Glomerular visceral epithelial cell (primary cell): Measurements from ENCODE around the gene CBX4.

Source experiments
- DNase-seq: peaks from one replicate; pipeline ENCODE4 v3.0.0-alpha.2; 2016; ENCODE audit errors: extremely low spot score

Gene CBX4

GRCh38 chr17:79799538-79800324 is 39.5 kb downstream of the CBX4 start:
- DNase-seq, result no peak

DNA sequence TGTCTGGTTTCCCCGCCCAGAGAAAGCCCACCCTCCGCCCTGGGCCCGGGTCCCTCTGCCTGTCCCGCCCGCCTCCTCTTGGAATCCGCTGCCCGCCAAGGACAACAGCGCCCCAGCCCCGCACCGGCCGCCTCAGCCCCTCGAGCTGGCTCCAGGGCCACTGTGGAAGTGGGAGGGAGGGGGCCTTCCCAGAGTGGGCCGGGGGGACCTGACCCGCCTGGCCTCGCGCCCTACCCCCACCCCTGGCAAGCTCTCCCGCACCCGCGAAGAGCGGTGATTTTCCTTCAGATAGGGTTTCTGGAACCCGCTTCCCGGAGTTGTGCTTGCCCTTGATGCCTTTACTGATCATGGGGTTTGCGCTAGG is 40.1 kb downstream of the CBX4 start:
- DNase-seq, result no peak

GRCh38 chr17:79798299-79799173 is 40.7 kb downstream of the CBX4 start:
- DNase-seq, result no peak

- no peak for DNase-seq
These were observed 41.5 kb downstream of the CBX4 start for GRCh38 chr17:79797492-79798298.

- DNase-seq, result peak; percentile 100
These were observed 42.3 kb downstream of the CBX4 start, which contains the start of gene CBX8 for GRCh38 chr17:79796763-79797491. CBX8 (minus strand) TSS chr17:79797077; CDS start chr17:79796998, 79 bp downstream.

DNA sequence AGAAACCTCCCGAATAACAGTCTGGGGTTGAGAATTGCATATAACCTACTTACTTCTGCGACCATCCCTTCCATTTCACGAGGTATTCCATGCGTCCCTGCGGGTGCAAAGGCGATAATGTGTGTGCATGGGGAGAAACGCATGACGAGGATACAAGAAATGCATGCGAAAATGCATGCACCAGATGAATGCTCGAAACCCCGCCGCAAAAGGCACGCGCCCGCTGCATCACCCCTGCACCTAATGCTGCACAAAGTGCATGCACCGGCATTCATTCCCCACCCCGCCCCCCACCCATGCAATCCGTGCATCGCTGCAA is 42.8 kb downstream of the CBX4 start:
- no peak for DNase-seq

- no peak for DNase-seq
These were observed 43.3 kb downstream of the CBX4 start for GRCh38 chr17:79795795-79796443.

- DNase-seq, result no peak
These were observed 44.4 kb downstream of the CBX4 start for GRCh38 chr17:79794659-79795511.

- no peak for DNase-seq
These were observed 45.3 kb downstream of the CBX4 start for GRCh38 chr17:79793924-79794304.

DNA sequence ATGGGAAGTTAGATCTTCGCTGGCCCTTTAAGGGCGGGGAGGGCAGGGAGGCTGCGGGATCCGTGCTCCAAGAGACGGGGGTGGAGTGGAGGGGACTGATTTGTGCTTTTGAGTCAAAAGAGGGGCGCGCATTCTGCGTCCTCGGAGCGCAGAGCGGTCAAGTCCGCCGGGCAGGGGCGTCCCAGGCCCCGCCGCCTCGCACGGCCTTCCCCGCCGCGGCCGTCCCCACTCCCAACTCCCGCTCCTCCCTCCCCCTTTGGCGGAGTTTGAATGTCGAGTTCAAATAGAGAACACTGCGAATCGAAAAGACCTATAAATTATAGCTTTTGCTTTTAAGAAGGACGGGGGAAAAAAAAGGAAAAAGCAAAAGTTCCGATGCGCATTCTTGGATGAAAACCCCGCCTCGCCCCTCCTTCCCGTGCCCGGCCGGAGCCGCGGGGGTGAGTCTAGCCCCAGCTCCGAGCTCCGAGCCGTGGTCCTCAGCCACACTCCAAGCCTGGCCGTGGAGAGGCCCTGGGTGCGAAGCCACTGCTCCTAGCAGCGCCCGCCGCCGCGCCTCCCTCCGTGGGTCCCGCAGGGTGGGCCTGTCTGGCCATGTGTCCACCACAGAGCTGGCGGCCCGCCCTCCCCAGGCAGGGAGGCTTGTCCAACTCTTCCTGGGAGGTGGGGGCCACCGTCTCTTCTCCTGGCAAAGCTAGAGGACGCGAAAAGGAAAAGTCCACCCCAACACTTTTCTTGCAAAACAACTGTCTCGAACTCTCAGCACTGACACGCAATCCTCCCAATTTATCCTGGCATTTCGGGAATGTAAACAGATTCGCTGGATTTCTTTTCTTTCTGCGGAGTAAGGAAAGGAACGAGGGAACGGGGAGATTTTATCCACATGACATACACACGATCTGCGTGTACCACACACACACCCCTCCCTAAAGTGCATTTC is 46.0 kb downstream of the CBX4 start:
- no peak for DNase-seq

- DNase-seq, result no peak
These were observed 46.8 kb downstream of the CBX4 start for GRCh38 chr17:79792341-79792871.

DNA sequence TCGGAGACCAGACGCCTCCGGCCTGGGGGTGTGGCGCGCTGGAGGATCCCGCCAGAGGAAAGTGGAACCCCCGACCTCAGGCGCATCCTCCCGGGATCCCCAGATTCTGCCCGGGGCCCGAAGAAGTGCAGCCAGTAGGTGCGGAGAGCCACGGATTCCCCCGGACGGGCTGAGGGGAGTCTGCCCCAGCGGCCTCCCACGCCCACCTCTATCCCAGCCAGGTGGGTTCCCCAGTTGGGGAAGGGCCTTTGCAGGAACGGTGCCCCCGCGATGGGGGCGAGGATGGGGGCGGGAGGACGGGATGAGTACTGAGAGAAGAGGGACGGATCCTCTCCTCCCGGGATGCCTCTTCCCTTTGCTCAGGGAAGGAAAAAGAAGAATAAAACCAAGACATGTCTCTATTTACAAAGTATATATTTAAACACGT is 47.5 kb downstream of the CBX4 start:
- no peak for DNase-seq

DNA sequence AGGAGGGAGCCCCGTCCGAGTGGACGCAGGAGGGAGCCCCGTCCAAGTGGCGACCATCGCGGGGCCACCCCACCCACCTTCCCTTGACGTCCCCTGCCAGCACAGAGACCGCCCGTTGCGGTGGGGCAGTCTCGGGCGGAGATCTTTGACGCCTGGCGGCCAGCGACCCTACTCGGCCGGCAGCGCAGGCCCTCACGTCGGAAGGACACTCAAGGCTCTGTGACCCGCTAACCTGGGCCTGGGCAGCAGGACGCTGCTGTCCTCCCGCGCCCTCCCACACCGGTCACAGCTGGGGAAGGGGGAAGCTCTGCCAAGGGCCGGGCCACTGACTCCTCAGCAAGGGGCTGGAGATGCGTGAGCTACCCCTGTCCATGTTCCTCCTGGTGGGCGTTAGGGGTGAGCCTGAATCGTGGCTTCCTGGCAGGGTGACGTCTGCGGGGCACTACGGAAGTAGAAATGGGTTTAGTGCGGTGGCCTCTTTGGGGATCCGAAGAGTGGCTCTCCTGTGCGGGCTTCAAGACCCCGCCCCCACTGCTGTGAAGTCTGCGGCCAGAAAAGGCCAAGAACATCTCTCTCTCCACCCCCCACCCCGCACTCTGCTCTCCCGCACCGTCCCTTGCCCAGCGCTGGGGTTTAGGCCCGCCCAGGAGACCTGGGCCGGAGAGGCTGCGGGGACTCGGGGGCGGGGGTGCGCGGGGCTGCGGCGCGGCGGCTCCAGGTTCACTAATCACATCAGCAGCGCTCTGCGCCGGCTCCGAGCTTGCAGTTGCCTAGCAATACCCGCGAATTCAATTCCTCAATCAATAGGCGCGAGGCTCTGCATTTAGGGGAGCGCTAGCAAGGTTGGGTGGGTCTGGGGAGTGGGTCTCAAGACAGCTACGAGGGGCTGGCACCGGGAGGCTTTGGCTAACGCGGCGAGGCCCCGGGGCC is 48.2 kb downstream of the CBX4 start:
- no peak for DNase-seq

- DNase-seq, result peak; percentile 44
These were observed 49.1 kb downstream of the CBX4 start for GRCh38 chr17:79789943-79790804.

GRCh38 chr17:79788989-79789942 is 50.0 kb downstream of the CBX4 start:
- DNase-seq, result no peak
